A549 (cell line): ENCODE measurements around the gene DUSP10. TPM values are rescaled to one million over a fixed set of nuclear protein-coding genes. Genes with fewer than 3 reads are reported as not detected.

Experiments
- ATAC-seq, 2 experiments: fragments of 200-7000 bp in 1 of 2; fragments of >200 bp in 1 of 2; cut with Nextera tagmentation in 1 of 2; cut with Tn5 transposase in 1 of 2; 3 replicates each; pipeline versions ENCODE4 v1.8.0 to v1.9.1; 2018 to 2020; ENCODE audit warnings: mild to moderate bottlenecking in 1 of 2, moderate library complexity in 1 of 2
- CTCF ChIA-PET: fragments of 300-600 bp; sonication (Branson Sonifier 250); formaldehyde crosslinking; extraction: SDS; loops from one replicate; lab custom pipeline; 2021; ENCODE audit warnings: antibody characterized with exemption, inconsistent platforms; lab: Yijun Ruan, JAX
- POLR2A ChIA-PET: fragments of 350-600 bp; formaldehyde crosslinking; extraction: SDS; loops from one replicate; lab custom pipeline; 2021; ENCODE audit warnings: antibody characterized with exemption, inconsistent platforms; lab: Yijun Ruan, JAX
- DNase-seq, 2 experiments: peaks; one replicate each; pipeline versions ENCODE4 v3.0.0 to v3.0.0-alpha.2; 2011 to 2016; ENCODE audit warnings: low read depth in 1 of 2, low spot score in 1 of 2
- FAIRE-seq: peaks from 2 replicates; lab custom pipeline; 2011; peaks lifted over from hg19 to GRCh38; lab: Jason Lieb, UNC
- H3K27ac ChIP-seq, 2 experiments: fragments of >200 bp; sonication (Bioruptor Twin); formaldehyde crosslinking; 3 replicates each; pipeline ENCODE4 v1.5.1; 2016 to 2017
- H3K4me1 ChIP-seq: fragments of >200 bp; sonication (Bioruptor Twin); formaldehyde crosslinking; 3 replicates; pipeline ENCODE4 v1.6.1; 2016
- H3K4me2 ChIP-seq: fragments of >200 bp; sonication (Bioruptor Twin); formaldehyde crosslinking; 3 replicates; pipeline ENCODE4 v1.6.1; 2016
- H3K4me3 ChIP-seq: fragments of >200 bp; sonication (Bioruptor Twin); formaldehyde crosslinking; 3 replicates; pipeline ENCODE4 v1.5.1; 2016
- H3K9me3 ChIP-seq: fragments of >200 bp; sonication (Bioruptor Twin); formaldehyde crosslinking; 3 replicates; pipeline ENCODE4 v1.6.1; 2016
- CEBPB ChIP-seq, 2 experiments: fragments of >200 bp in 1 of 2; sonication (Bioruptor Twin) in 1 of 2; formaldehyde crosslinking in 1 of 2; IDR thresholded peaks; 2 replicates each; pipeline ENCODE4 v1.6.1; 2012 to 2016
- CHD4 ChIP-seq: fragments of 200-600 bp; sonication (generic); IDR thresholded peaks from 2 replicates; pipeline ENCODE4 v1.6.1; 2016; ENCODE audit warnings: antibody characterized with exemption, mild to moderate bottlenecking, borderline replicate concordance
- CTCF ChIP-seq: fragments of >200 bp; sonication (Bioruptor Twin); formaldehyde crosslinking; IDR thresholded peaks from 3 replicates; pipeline ENCODE4 v1.5.1; 2016
- ELK1 ChIP-seq: fragments of 150-350 bp; IDR thresholded peaks from 2 replicates; pipeline ENCODE4 v1.6.1; 2014; ENCODE audit warnings: low read depth, mild to moderate bottlenecking, low read length
- EP300 ChIP-seq, 2 experiments: fragments of >200 bp; sonication (Bioruptor Twin); formaldehyde crosslinking; IDR thresholded peaks; 2 replicates in 1 of 2; 3 replicates in 1 of 2; pipeline ENCODE4 v1.6.1; 2016 to 2017
- ESRRA ChIP-seq: fragments of 150-350 bp; IDR thresholded peaks from 2 replicates; pipeline ENCODE4 v1.6.1; 2014; ENCODE audit warnings: mild to moderate bottlenecking, low read length, borderline replicate concordance
- FOSB ChIP-seq: fragments of 250-450 bp; sonication (Bioruptor Pico); IDR thresholded peaks from 2 replicates; pipeline ENCODE4 v1.5.0; 2020; ENCODE audit warnings: mild to moderate bottlenecking, moderate library complexity
- FOSL2 ChIP-seq, 2 experiments: fragments of 450-650 bp in 1 of 2; fragments of >200 bp in 1 of 2; sonication (Bioruptor Twin) in 1 of 2; formaldehyde crosslinking; IDR thresholded peaks; 2 replicates each; pipeline versions ENCODE4 v1.5.0 to v1.6.1; 2016 to 2020; ENCODE audit warnings: mild to moderate bottlenecking in 1 of 2, moderate library complexity in 1 of 2
- GATA3 ChIP-seq: IDR thresholded peaks from 2 replicates; pipeline ENCODE4 v1.6.1; 2012; ENCODE audit warnings: borderline replicate concordance
- HEYL ChIP-seq: fragments of 250-450 bp; sonication (Bioruptor Pico); IDR thresholded peaks from 2 replicates; pipeline ENCODE4 v1.8.0; 2021; ENCODE audit warnings: mild to moderate bottlenecking, moderate library complexity
- HOXB5 ChIP-seq: fragments of 250-450 bp; sonication (Bioruptor Pico); IDR thresholded peaks from 2 replicates; pipeline ENCODE4 v1.5.0; 2020; ENCODE audit warnings: mild to moderate bottlenecking, moderate library complexity
- JUN ChIP-seq, 2 experiments: fragments of >200 bp; sonication (Bioruptor Twin); formaldehyde crosslinking; IDR thresholded peaks; 2 replicates in 1 of 2; 3 replicates in 1 of 2; pipeline ENCODE4 v1.6.1; 2016 to 2017
- KDM5A ChIP-seq: fragments of 200-600 bp; sonication (generic); IDR thresholded peaks from 2 replicates; pipeline ENCODE4 v1.6.1; 2016; ENCODE audit warnings: antibody characterized with exemption, mild to moderate bottlenecking
- NFE2L2 ChIP-seq: fragments of 150-350 bp; conservative IDR thresholded peaks from 2 replicates; pipeline ENCODE4 v1.6.1; 2014; ENCODE audit warnings: low read length
- NPAS2 ChIP-seq: fragments of 250-450 bp; sonication (Bioruptor Pico); IDR thresholded peaks from 2 replicates; pipeline ENCODE4 v1.8.0; 2022; ENCODE audit warnings: mild to moderate bottlenecking, moderate library complexity, borderline replicate concordance
- NR3C1 ChIP-seq: fragments of >200 bp; sonication (Bioruptor Twin); formaldehyde crosslinking; IDR thresholded peaks from 3 replicates; pipeline ENCODE4 v1.6.1; 2017
- POLR2A ChIP-seq: IDR thresholded peaks from 2 replicates; pipeline ENCODE4 v1.6.1; 2012; ENCODE audit warnings: mild to moderate bottlenecking, low read length
- POLR2AphosphoS2 ChIP-seq: conservative IDR thresholded peaks from 2 replicates; pipeline ENCODE4 v1.6.1; 2012; ENCODE audit warnings: low read length, improper control_type of control experiment, inconsistent platforms
- RAD21 ChIP-seq, 2 experiments: fragments of >200 bp in 1 of 2; sonication (Bioruptor Twin) in 1 of 2; formaldehyde crosslinking in 1 of 2; IDR thresholded peaks in 1 of 2; conservative IDR thresholded peaks in 1 of 2; 2 replicates in 1 of 2; 3 replicates in 1 of 2; pipeline ENCODE4 v1.6.1; 2012 to 2018; ENCODE audit warnings: inconsistent platforms in 1 of 2
- RARB ChIP-seq: fragments of 250-450 bp; sonication (Bioruptor Pico); IDR thresholded peaks from 2 replicates; pipeline ENCODE4 v1.8.0; 2021; ENCODE audit warnings: mild to moderate bottlenecking, moderate library complexity
- RCOR1 ChIP-seq: fragments of 150-350 bp; IDR thresholded peaks from 2 replicates; pipeline ENCODE4 v1.6.1; 2014; ENCODE audit warnings: antibody characterized with exemption, low read length, low read depth
- SMC3 ChIP-seq: fragments of >200 bp; sonication (Bioruptor Twin); formaldehyde crosslinking; IDR thresholded peaks from 3 replicates; pipeline ENCODE4 v1.6.1; 2018; ENCODE audit warnings: inconsistent platforms
- TP53 ChIP-seq: fragments of 250-450 bp; sonication (Bioruptor Pico); IDR thresholded peaks from 2 replicates; pipeline ENCODE4 v1.5.0; 2021; ENCODE audit warnings: mild to moderate bottlenecking, moderate library complexity
- ZC3H11A ChIP-seq: fragments of 450-650 bp; IDR thresholded peaks from 2 replicates; pipeline ENCODE4 v1.6.1; 2014; ENCODE audit warnings: antibody characterized with exemption, mild to moderate bottlenecking
- ZNF302 ChIP-seq: fragments of 250-450 bp; sonication (Bioruptor Pico); IDR thresholded peaks from 2 replicates; pipeline ENCODE4 v1.9.0; 2021; ENCODE audit warnings: inconsistent platforms, mild to moderate bottlenecking, moderate library complexity
- ZSCAN20 ChIP-seq: fragments of 250-450 bp; sonication (Bioruptor Pico); IDR thresholded peaks from 2 replicates; pipeline ENCODE4 v1.8.0; 2022; ENCODE audit warnings: mild to moderate bottlenecking, moderate library complexity
- WGBS: methylation state at CpG from one replicate; pipeline ENCODE4 v1.1.6; 2017; ENCODE audit errors: missing lambda C conversion rate; 5-methylcytosine and 5-hydroxymethylcytosine counted together
- polyA plus RNA-seq, 4 experiments: library from polyadenylated mRNA; depleted of rRNA in 3 of 4; stranded (reverse); fragments of >200 nt; fragmentation: RNase III in 1 of 4; extraction: RNeasy Plus Mini Kit Qiagen cat#74134 plus additional on column Dnase treatment in 1 of 4; gene quantifications; 2 replicates in 3 of 4; 3 replicates in 1 of 4; pipeline ENCODE4 v1.2.3, GENCODE V29; 2011 to 2017
- TF ChIP-seq, protein P1 (sequence below): fragments of 250-450 bp; sonication (Bioruptor Pico); IDR thresholded peaks from 2 replicates; pipeline ENCODE4 v1.5.0; 2020; ENCODE audit warnings: low read depth, mild to moderate bottlenecking, moderate library complexity
- TF ChIP-seq, protein P2 (sequence below): IDR thresholded peaks from 2 replicates; pipeline ENCODE4 v1.6.1; 2012

Gene DUSP10
- polyA plus RNA-seq, 2 of the 4 experiments (the other 2 are of a cell fraction) = 4.8 to 5.2 TPM

DNA sequence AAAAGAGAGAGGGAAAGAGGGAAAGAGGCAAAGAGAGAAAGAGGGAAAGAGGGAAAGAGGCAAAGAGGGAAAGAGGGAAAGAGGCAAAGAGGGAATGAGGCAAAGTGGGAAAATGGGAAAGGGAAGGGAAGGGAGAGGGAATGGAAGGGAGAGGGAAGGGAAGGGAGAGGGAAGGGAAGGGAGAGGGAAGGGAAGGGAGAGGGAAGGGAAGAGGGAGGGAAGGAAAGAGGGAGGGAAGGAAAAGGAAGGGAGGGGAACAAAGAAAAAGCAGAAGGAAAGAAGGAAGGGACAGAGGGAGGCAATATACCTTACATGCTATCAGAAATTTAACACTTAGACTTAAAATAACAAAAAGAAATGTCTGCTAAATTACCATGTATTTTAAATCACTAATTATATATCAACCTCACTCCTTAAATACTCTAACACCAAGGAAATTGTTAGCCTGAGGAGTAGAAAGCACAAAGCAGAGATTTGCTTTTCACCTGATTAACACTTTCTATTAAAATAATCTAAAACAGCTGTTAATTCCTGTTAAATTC lies 41.8 kb downstream of the DUSP10 start:
- no peak for ATAC-seq
- no peak overlapping the region for H3K4me2 ChIP-seq
- no peak overlapping the region for H3K27ac ChIP-seq
- no peak for FAIRE-seq
- DNase-seq = no peak
- H3K4me1 ChIP-seq = peaks cover 14% of the 10 kb centered on the region; the same call in 2 of the 3 replicates
- H3K4me3 ChIP-seq = no peak overlapping the region
- CTCF ChIA-PET = no interaction called here
- POLR2A ChIA-PET = no interaction called here
- H3K9me3 ChIP-seq = no peaks in the 10 kb centered on the region
- TF ChIP-seq CHD4 = no peak
- TF ChIP-seq ZSCAN20 (CRISPR knock-in tag) = no peak
- TF ChIP-seq CTCF = no peak
- TF ChIP-seq CEBPB (IDR thresholded peaks at IDR 0.05) = no peak
- no peak for TF ChIP-seq POLR2A
- no peak for TF ChIP-seq KDM5A
- TF ChIP-seq RAD21 (conservative IDR thresholded peaks at IDR 0.05 in 1 of 2, IDR thresholded peaks at IDR 0.05 in 1 of 2) = no peak
- no peak for TF ChIP-seq ELK1
- no peak for TF ChIP-seq GATA3
- no peak for TF ChIP-seq POLR2AphosphoS2
- TF ChIP-seq FOSB (CRISPR knock-in tag) = no peak
- TF ChIP-seq JUN (IDR thresholded peaks at IDR 0.05) = no peak
- TF ChIP-seq NFE2L2 = no peak
- no peak for TF ChIP-seq NPAS2 (CRISPR knock-in tag)
- TF ChIP-seq, protein P1, sequence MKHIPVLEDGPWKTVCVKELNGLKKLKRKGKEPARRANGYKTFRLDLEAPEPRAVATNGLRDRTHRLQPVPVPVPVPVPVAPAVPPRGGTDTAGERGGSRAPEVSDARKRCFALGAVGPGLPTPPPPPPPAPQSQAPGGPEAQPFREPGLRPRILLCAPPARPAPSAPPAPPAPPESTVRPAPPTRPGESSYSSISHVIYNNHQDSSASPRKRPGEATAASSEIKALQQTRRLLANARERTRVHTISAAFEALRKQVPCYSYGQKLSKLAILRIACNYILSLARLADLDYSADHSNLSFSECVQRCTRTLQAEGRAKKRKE (CRISPR knock-in tag) = no peak

DNA sequence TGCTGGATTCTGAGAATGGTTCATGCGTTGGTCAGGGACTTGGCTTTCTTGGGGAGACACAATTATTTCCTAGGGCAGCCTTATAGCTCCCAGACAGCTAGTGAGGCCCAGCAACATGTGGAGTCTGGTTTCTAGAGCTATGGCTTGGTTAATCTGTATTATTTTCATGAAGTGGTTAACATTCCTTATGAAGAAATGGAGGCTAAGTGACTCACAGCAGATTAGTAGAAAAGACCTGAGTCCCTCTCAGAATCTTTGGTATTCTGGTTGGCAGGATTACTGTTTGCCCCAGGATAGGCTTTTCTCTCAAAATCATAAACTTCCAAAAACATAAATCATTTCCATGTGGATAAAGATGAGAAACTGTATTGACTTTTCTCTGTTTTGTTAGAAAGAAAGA lies 42.3 kb downstream of the DUSP10 start:
- H3K4me1 ChIP-seq = peaks cover 14% of the 10 kb centered on the region; the same call in 2 of the 3 replicates
- FAIRE-seq = no peak
- no peaks in the 10 kb centered on the region for H3K9me3 ChIP-seq
- no peak overlapping the region for H3K27ac ChIP-seq
- WGBS = 75% methylated on average over 1 of the region's 1 CpG
- CTCF ChIA-PET = interaction anchor here (1.1 kb wide), 1 partner anchor 12 kb away, joined by 4 read pairs; no protein-coding TSS in a partner anchor
- TF ChIP-seq NR3C1 (no peak), POLR2A (no peak), EP300 (IDR thresholded peaks at IDR 0.05) (no peak), ZNF302 (CRISPR knock-in tag) (no peak), CHD4 (no peak), SMC3 (no peak), ESRRA (no peak), ZC3H11A (no peak), HEYL (CRISPR knock-in tag) (no peak), FOSL2 (IDR thresholded peaks at IDR 0.05) (no peak), FOSL2 (CRISPR knock-in tag; IDR thresholded peaks at IDR 0.05) (no peak), RCOR1 (no peak), TP53 (CRISPR knock-in tag) (no peak), RARB (CRISPR knock-in tag) (no peak), HOXB5 (no peak)
- TF ChIP-seq, protein P2, sequence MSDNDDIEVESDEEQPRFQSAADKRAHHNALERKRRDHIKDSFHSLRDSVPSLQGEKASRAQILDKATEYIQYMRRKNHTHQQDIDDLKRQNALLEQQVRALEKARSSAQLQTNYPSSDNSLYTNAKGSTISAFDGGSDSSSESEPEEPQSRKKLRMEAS = no peak
- TF ChIP-seq, protein P1 (CRISPR knock-in tag) = no peak
- TF ChIP-seq, all 56 proteins: peak for 0
- no peak overlapping the region for H3K4me3 ChIP-seq
- H3K4me2 ChIP-seq = no peak overlapping the region
- DNase-seq (no peak), ATAC-seq (no peak)
- POLR2A ChIA-PET = no interaction called here
